ENCODE measurements around the gene SBK3.

The SBK3 gene, protein sequence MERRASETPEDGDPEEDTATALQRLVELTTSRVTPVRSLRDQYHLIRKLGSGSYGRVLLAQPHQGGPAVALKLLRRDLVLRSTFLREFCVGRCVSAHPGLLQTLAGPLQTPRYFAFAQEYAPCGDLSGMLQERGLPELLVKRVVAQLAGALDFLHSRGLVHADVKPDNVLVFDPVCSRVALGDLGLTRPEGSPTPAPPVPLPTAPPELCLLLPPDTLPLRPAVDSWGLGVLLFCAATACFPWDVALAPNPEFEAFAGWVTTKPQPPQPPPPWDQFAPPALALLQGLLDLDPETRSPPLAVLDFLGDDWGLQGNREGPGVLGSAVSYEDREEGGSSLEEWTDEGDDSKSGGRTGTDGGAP

DNA sequence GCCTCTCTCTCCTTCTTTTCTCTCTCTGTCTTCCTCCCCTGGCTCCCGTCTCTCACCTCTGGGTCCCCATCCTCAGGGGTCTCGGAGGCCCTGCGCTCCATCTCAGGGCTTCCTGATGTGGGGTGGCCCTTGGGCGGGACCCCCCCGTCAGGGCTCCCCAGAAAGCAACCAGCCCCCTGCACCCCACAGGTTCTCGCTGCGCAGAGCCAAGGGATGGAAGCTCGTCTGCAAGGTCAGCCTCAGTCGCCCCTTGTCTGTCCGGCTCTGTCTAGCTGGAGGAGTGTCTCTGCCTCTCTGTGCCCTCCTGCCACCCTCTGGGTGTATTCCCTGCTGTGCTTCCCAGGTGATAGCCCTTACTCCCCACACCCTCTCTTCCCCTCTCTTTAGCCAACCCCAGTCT is at the start of gene SBK3:
Gene SBK3 (minus strand): TSS at position 101 of the 400 bp plus-strand sequence. CDS start 0 bp downstream, at position 101.
- Histone ChIP-seq H3K27me3 (ENCODE audit: control insufficient read depth in 1 of 2, insufficient read depth in 2 of 2, low read length in 2 of 2) (no peaks in the 10 kb centered on the region), H3K4me3 (ENCODE audit: low read depth in 1 of 2, low read length in 2 of 2) (no peak within 1 kb of the TSS), H3K27ac (ENCODE audit: low read depth, low read length) (no peak within 1 kb of the TSS), H3K9ac (ENCODE audit: low read depth in 1 of 2, low read length in 2 of 2) (no peak within 1 kb of the TSS), H3K4me1 (ENCODE audit: control insufficient read depth in 1 of 2, insufficient read depth in 2 of 2, low read length in 2 of 2) (peaks cover 5 to 8% of the 10 kb centered on the region in 2 donors), H3K36me3 (ENCODE audit: control insufficient read depth in 1 of 2, insufficient read depth in 2 of 2, low read length in 2 of 2) (no peaks in the 10 kb centered on the region), H3K9me3 (ENCODE audit: control insufficient read depth in 1 of 2, low read length in 2 of 2) (no peaks in the 10 kb centered on the region)

DNA sequence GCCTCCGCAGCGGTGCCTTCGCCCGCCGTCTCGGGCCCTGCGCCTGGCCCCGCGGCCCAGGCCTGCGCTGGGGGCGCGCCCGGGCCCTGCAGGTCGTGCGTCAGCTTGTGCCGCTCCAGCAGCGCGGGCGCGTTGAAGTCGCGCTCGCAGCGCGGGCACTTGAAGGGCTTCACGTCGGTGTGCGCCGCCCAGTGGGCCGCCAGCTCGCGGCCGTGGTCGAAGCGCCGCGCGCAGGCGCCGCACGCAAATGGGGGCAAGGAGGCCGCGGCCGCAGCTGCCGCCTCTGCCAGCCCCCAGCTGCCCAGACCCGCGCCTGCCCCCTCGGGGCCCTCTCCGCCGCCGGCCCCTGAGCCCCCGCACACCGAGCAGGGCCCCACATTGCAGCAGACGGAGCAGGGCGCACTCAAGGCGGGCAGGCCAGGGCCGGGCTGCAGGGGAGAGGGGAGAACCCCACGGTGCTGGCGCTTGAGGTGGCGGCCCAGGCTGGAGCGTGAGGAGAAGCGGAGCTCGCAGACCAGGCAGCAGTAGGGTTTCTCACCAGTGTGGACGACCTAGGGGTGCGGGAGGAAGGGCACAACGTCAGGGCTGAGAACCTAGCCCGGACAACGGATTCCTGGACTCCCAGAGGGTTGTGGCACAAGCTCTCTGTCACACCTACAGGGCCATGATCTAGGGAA is 47.9 kb upstream of the SBK3 start:
- H3K4me1 ChIP-seq (ENCODE audit: control insufficient read depth in 1 of 2, insufficient read depth in 2 of 2, low read length in 2 of 2) = no peaks in the 10 kb centered on the region
- no peaks in the 10 kb centered on the region for H3K27me3 ChIP-seq (ENCODE audit: control insufficient read depth in 1 of 2, insufficient read depth in 2 of 2, low read length in 2 of 2)
- H3K27ac ChIP-seq (ENCODE audit: low read depth, low read length) = no peak overlapping the region
- H3K9ac ChIP-seq (ENCODE audit: low read depth in 1 of 2, low read length in 2 of 2) = no peak overlapping the region
- no peaks in the 10 kb centered on the region for H3K9me3 ChIP-seq (ENCODE audit: control insufficient read depth in 1 of 2, low read length in 2 of 2)
- H3K36me3 ChIP-seq (ENCODE audit: control insufficient read depth in 1 of 2, insufficient read depth in 2 of 2, low read length in 2 of 2) = peaks cover 20 to 27% of the 10 kb centered on the region in 2 donors
- H3K4me3 ChIP-seq (ENCODE audit: low read depth in 1 of 2, low read length in 2 of 2) = no peak overlapping the region

DNA sequence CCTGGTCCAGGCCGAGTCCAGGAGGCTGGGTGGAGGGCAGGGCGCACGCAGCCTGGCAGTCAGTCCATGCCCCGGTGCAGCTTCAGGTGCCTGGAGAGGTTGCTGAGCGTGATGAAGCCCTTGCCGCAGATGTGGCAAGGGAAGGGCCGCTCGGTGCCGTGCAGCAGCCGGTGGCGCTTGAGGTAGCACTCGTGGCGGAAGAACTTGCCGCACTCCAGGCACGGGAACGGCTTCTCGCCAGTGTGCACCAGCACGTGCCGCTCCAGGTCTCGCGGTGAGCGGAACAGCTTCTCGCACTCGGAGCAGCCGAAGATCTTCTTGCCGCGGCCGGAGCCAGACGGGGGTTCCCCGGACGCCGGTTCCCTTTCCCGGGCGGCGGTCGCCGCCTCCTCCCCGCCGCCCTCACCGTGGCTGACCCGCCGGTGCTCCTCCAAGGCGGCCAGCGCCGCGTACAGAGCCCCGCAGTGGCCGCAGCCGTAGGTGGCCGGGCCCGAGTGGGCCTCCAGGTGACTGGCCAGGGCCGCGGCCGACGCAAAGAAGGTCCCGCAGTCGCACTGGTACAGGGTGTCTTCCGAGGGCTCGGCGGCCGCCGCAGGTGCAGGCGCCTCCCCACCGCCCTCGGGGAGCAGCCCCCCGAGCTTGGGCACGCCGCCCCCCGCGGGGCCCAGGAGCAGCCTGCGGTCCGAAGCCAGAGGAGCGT is 47.2 kb upstream of the SBK3 start:
- Histone ChIP-seq H3K27ac (ENCODE audit: low read depth, low read length) (no peak overlapping the region), H3K9ac (ENCODE audit: low read depth in 1 of 2, low read length in 2 of 2) (no peak overlapping the region), H3K27me3 (ENCODE audit: control insufficient read depth in 1 of 2, insufficient read depth in 2 of 2, low read length in 2 of 2) (no peaks in the 10 kb centered on the region), H3K36me3 (ENCODE audit: control insufficient read depth in 1 of 2, insufficient read depth in 2 of 2, low read length in 2 of 2) (peaks cover 20 to 27% of the 10 kb centered on the region in 2 donors), H3K9me3 (ENCODE audit: control insufficient read depth in 1 of 2, low read length in 2 of 2) (no peaks in the 10 kb centered on the region), H3K4me3 (ENCODE audit: low read depth in 1 of 2, low read length in 2 of 2) (no peak overlapping the region), H3K4me1 (ENCODE audit: control insufficient read depth in 1 of 2, insufficient read depth in 2 of 2, low read length in 2 of 2) (no peaks in the 10 kb centered on the region)

DNA sequence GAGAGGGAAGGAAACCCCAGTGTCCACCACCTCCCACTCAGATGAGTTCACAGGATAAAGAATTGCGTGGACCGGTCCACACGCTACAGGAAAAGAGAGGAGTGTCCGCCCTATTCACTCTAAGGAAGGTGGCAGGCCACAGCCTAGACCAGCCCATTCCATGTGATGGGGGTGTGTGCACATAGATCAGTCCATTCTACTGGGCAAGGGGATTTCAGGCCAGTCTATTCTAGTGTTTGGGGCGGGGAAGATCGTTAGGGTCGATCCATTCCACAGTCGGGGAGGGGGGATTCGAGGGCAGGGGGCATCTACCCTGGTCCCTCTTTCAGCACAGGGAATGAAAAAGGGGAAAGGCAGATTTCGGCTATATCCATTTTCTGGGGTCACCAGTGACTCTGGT is 46.2 kb upstream of the SBK3 start:
- no peak overlapping the region for H3K27ac ChIP-seq (ENCODE audit: low read depth, low read length)
- no peaks in the 10 kb centered on the region for H3K9me3 ChIP-seq (ENCODE audit: control insufficient read depth in 1 of 2, low read length in 2 of 2)
- no peak overlapping the region for H3K4me3 ChIP-seq (ENCODE audit: low read depth in 1 of 2, low read length in 2 of 2)

DNA sequence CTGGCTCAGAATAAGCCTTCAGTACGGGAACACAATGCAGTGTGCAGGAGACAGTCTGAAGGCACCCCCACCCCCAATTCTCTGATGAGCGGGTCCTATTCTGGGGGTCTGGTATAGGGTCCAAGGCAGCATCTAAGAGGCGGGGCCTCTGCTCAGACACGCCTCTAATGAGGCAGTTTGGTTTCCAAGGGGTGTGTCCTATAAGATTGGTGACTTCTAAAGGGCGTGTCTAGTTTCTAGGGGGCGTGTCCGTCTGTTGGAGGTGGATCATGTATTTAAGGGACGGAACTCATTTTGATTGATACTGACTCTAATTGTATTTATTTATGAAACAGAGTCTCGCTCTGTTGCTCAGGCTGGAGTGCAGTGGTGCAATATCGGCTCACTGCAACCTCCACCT is 45.3 kb upstream of the SBK3 start:
- no peaks in the 10 kb centered on the region for H3K9me3 ChIP-seq (ENCODE audit: control insufficient read depth in 1 of 2, low read length in 2 of 2)
- H3K4me1 ChIP-seq (ENCODE audit: control insufficient read depth in 1 of 2, insufficient read depth in 2 of 2, low read length in 2 of 2) = peaks cover 0 to 12% of the 10 kb centered on the region in 2 donors
- no peak overlapping the region for H3K27ac ChIP-seq (ENCODE audit: low read depth, low read length)
- peaks cover 12 to 13% of the 10 kb centered on the region in 2 donors for H3K36me3 ChIP-seq (ENCODE audit: control insufficient read depth in 1 of 2, insufficient read depth in 2 of 2, low read length in 2 of 2)
- H3K27me3 ChIP-seq (ENCODE audit: control insufficient read depth in 1 of 2, insufficient read depth in 2 of 2, low read length in 2 of 2) = no peaks in the 10 kb centered on the region
- H3K9ac ChIP-seq (ENCODE audit: low read depth in 1 of 2, low read length in 2 of 2) = no peak overlapping the region
- H3K4me3 ChIP-seq (ENCODE audit: low read depth in 1 of 2, low read length in 2 of 2) = no peak overlapping the region

More for the DNA sequence above, 46.2 kb upstream of the SBK3 start:
- no peak overlapping the region for H3K9ac ChIP-seq (ENCODE audit: low read depth in 1 of 2, low read length in 2 of 2)
- no peaks in the 10 kb centered on the region for H3K27me3 ChIP-seq (ENCODE audit: control insufficient read depth in 1 of 2, insufficient read depth in 2 of 2, low read length in 2 of 2)
- H3K36me3 ChIP-seq (ENCODE audit: control insufficient read depth in 1 of 2, insufficient read depth in 2 of 2, low read length in 2 of 2) = peaks cover 20 to 21% of the 10 kb centered on the region in 2 donors
- peaks cover 0 to 7% of the 10 kb centered on the region in 2 donors for H3K4me1 ChIP-seq (ENCODE audit: control insufficient read depth in 1 of 2, insufficient read depth in 2 of 2, low read length in 2 of 2)

DNA sequence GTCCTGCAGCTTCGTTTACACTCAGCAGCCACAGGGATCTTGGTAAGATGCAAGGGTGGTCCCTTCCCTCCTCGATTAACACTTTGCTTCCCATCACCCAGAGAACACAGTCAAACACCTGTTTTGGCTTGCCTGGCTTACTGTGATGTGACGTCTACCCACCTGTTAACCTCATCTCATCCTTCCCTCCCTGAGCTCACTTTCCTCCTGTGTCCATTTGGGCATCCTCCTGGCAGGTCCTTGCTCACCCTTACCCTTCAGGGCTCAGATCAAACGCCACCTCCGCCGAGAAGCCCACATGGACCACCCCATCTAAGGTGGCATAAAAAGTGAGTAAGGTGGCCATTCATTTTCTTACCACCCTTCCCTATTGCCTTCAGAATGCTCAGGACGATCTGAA is 44.8 kb upstream of the SBK3 start:
- H3K36me3 ChIP-seq (ENCODE audit: control insufficient read depth in 1 of 2, insufficient read depth in 2 of 2, low read length in 2 of 2) = peaks cover 8% of the 10 kb centered on the region in 2 donors
- H3K4me3 ChIP-seq (ENCODE audit: low read depth in 1 of 2, low read length in 2 of 2) = no peak overlapping the region
- no peaks in the 10 kb centered on the region for H3K27me3 ChIP-seq (ENCODE audit: control insufficient read depth in 1 of 2, insufficient read depth in 2 of 2, low read length in 2 of 2)
- no peak overlapping the region for H3K27ac ChIP-seq (ENCODE audit: low read depth, low read length)
- no peaks in the 10 kb centered on the region for H3K9me3 ChIP-seq (ENCODE audit: control insufficient read depth in 1 of 2, low read length in 2 of 2)
- H3K4me1 ChIP-seq (ENCODE audit: control insufficient read depth in 1 of 2, insufficient read depth in 2 of 2, low read length in 2 of 2) = peaks cover 0 to 12% of the 10 kb centered on the region in 2 donors
- H3K9ac ChIP-seq (ENCODE audit: low read depth in 1 of 2, low read length in 2 of 2) = no peak overlapping the region

DNA sequence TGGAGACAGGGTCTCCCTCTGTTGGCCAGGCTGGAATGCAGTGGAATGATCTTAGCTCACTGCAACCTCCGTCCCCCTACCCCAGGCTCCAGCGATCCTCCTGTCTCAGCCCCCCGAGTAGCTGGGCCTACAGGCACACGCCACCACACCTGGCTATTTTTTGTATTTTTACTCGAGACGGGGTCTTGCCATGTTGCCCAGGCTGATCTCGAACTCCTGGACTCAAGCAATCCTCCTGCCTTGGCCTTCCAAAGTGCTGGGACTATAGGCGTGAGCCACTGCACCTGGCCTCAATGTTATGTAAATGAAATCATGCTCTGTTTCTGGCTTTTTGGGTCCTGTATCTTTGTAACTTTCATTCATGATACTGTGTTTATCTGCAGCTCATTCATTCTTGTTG is 43.4 kb upstream of the SBK3 start:
- H3K27ac ChIP-seq (ENCODE audit: low read depth, low read length) = no peak overlapping the region
- no peak overlapping the region for H3K9ac ChIP-seq (ENCODE audit: low read depth in 1 of 2, low read length in 2 of 2)
- H3K36me3 ChIP-seq (ENCODE audit: control insufficient read depth in 1 of 2, insufficient read depth in 2 of 2, low read length in 2 of 2) = peaks cover 2 to 3% of the 10 kb centered on the region in 2 donors
- no peak overlapping the region for H3K4me3 ChIP-seq (ENCODE audit: low read depth in 1 of 2, low read length in 2 of 2)
- H3K27me3 ChIP-seq (ENCODE audit: control insufficient read depth in 1 of 2, insufficient read depth in 2 of 2, low read length in 2 of 2) = peaks cover 0 to 4% of the 10 kb centered on the region in 2 donors
- H3K9me3 ChIP-seq (ENCODE audit: control insufficient read depth in 1 of 2, low read length in 2 of 2) = no peaks in the 10 kb centered on the region
- peaks cover 0 to 12% of the 10 kb centered on the region in 2 donors for H3K4me1 ChIP-seq (ENCODE audit: control insufficient read depth in 1 of 2, insufficient read depth in 2 of 2, low read length in 2 of 2)

DNA sequence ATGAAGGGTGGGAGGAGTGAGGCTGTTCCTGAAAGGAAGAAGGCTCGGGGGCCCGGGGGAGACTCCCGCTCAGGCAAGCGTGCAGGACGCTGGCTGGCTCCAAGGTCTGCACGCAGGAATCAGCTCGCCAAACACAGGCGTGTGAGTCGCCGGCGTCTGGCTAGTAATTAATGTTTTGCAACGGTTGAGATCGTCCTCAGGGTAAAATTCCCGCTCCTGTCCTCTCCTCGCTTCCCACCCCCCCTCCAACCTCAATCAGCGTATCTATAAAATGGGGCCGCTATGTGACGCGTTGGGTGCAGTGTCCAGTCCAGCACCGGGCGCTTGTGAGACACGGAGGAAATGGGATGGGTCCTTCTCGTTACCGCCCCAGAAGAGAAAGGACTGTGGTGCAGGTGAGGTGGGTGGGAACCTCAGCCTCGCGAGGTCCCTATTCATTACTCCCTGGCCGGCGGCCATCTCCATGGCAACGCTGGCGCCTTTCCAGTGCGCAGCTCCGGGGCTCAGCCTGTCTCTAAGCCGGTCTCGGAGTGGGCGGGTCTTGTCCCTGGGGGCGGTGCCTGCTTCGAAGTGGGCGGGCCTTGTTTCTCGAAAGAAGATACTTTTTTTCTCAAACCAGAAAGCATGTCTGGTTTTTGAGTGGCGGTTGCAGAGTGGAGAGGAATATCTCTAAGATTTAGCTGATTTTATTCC is 41.8 kb upstream of the SBK3 start:
- H3K4me1 ChIP-seq (ENCODE audit: control insufficient read depth in 1 of 2, insufficient read depth in 2 of 2, low read length in 2 of 2) = peaks cover 0 to 12% of the 10 kb centered on the region in 2 donors
- peak overlapping the region in 1 of 2 donors; percentile 24 for H3K9ac ChIP-seq (ENCODE audit: low read depth in 1 of 2, low read length in 2 of 2)
- peaks cover under 1 to 2% of the 10 kb centered on the region in 2 donors for H3K36me3 ChIP-seq (ENCODE audit: control insufficient read depth in 1 of 2, insufficient read depth in 2 of 2, low read length in 2 of 2)
- peaks cover 0 to 4% of the 10 kb centered on the region in 2 donors for H3K27me3 ChIP-seq (ENCODE audit: control insufficient read depth in 1 of 2, insufficient read depth in 2 of 2, low read length in 2 of 2)
- H3K27ac ChIP-seq (ENCODE audit: low read depth, low read length) = no peak overlapping the region
- peak overlapping the region; percentile 67 to 69 for H3K4me3 ChIP-seq (ENCODE audit: low read depth in 1 of 2, low read length in 2 of 2)
- no peaks in the 10 kb centered on the region for H3K9me3 ChIP-seq (ENCODE audit: control insufficient read depth in 1 of 2, low read length in 2 of 2)

DNA sequence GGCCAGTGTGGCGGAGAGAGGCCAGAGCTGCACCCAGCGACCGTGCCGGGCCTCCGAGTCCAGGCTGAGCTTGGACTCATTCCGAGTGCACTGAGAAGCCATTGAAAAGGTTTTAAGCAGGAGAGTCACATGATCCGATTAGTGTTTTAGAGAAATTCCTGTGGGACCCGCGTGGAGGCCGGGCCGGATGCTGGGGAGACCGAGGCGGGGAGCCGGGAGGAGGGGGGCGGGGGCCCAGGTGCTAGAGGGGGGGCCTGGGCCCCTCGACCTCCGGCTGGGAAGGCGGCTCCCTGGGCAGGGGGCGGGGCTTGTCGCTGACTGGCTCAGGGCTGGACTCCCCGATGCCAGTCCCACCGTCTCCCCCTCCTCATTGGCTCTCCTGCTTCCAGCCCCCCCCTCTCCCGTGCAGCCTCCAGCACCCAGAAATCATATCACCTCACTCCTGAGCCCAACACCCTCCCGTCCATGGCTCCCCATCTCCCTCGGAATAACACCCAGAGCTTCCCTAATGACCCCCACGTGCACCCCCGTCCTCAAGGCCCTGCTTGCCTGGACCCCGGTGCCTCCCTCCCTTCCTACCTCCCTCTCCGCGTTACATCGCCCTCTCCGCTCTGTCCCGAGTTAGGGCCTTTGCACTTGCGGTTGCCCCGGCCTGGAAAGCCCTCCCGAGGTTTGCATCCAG is 40.5 kb upstream of the SBK3 start:
- no peaks in the 10 kb centered on the region for H3K36me3 ChIP-seq (ENCODE audit: control insufficient read depth in 1 of 2, insufficient read depth in 2 of 2, low read length in 2 of 2)
- H3K27ac ChIP-seq (ENCODE audit: low read depth, low read length) = no peak overlapping the region
- no peaks in the 10 kb centered on the region for H3K9me3 ChIP-seq (ENCODE audit: control insufficient read depth in 1 of 2, low read length in 2 of 2)
- peak overlapping the region in 1 of 2 donors; percentile 51 for H3K9ac ChIP-seq (ENCODE audit: low read depth in 1 of 2, low read length in 2 of 2)
- H3K4me3 ChIP-seq (ENCODE audit: low read depth in 1 of 2, low read length in 2 of 2) = peak overlapping the region; percentile 41 to 59
- peaks cover 0 to 4% of the 10 kb centered on the region in 2 donors for H3K27me3 ChIP-seq (ENCODE audit: control insufficient read depth in 1 of 2, insufficient read depth in 2 of 2, low read length in 2 of 2)
- peaks cover 12 to 24% of the 10 kb centered on the region in 2 donors for H3K4me1 ChIP-seq (ENCODE audit: control insufficient read depth in 1 of 2, insufficient read depth in 2 of 2, low read length in 2 of 2)
